ENCODE data around the gene NAALADL2. TPM values are rescaled to one million over a fixed set of nuclear protein-coding genes. Genes with fewer than 3 reads are reported as not detected.

NAALADL2 gene
- 0.11 to 0.40 TPM (median 0.34 TPM) in 3 of 5 replicates, not detected in the others for total RNA-seq (2022; extraction: Qiagen RNA extraction; ENCODE audit: low read depth)

GRCh38 chr3:174859114-174859735, at the start of gene NAALADL2:
TSS of gene NAALADL2 (plus strand) at chr3:174859334.

Data from A549 treated with CpdA at 1 μM for 4 hours (cell line).